HL-60 (cell line): ENCODE data around the gene MAPK11.

ENCODE experiments used
- DNase-seq, 2 experiments: peaks; one replicate each; pipeline ENCODE4 v3.0.0-alpha.2; 2010 to 2020; ENCODE audit warnings: low read depth in 1 of 2, low spot score in 1 of 2
- H3K27ac ChIP-seq: fragments of 250-450 bp; sonication (Bioruptor Pico); replicated peaks from 2 replicates; pipeline ENCODE4 v1.5.1; 2020; ENCODE audit warnings: mild to moderate bottlenecking, moderate library complexity
- H3K27me3 ChIP-seq: fragments of 250-450 bp; sonication (Bioruptor Pico); 2 replicates; pipeline ENCODE4 v1.5.1; 2021; ENCODE audit warnings: mild to moderate bottlenecking, moderate library complexity; ENCODE audit not compliant: insufficient read depth, poor library complexity, severe bottlenecking
- H3K4me3 ChIP-seq: replicated peaks from 2 replicates; pipeline ENCODE4 v1.5.1; 2011; ENCODE audit warnings: mild to moderate bottlenecking, control low read depth, low read length; ENCODE audit not compliant: insufficient read depth
- CTCF ChIP-seq: IDR thresholded peaks from one replicate; pipeline ENCODE4 v1.5.1; 2011; ENCODE audit warnings: low read length, control low read depth, inconsistent platforms; ENCODE audit not compliant: insufficient read depth
- GABPA ChIP-seq: IDR thresholded peaks from 2 replicates; pipeline ENCODE4 v1.6.1; 2012; ENCODE audit warnings: low read depth
- POLR2AphosphoS5 ChIP-seq: IDR thresholded peaks from 2 replicates; pipeline ENCODE4 v1.6.1; 2012; ENCODE audit warnings: low read depth
- REST ChIP-seq: IDR thresholded peaks from 2 replicates; pipeline ENCODE4 v1.6.1; 2012; ENCODE audit warnings: low read depth; ENCODE audit not compliant: insufficient replicate concordance
- SPI1 ChIP-seq: IDR thresholded peaks from 2 replicates; pipeline ENCODE4 v1.6.1; 2012; ENCODE audit warnings: low read depth, mild to moderate bottlenecking, borderline replicate concordance

Gene MAPK11

GRCh38 chr22:50293441-50294318, 23.5 kb upstream of the MAPK11 start:
- H3K27me3 ChIP-seq: no peaks in the 10 kb centered on the region
- H3K4me3 ChIP-seq: no peak overlapping the region
- no peak overlapping the region for H3K27ac ChIP-seq
- TF ChIP-seq POLR2AphosphoS5 (no peak), SPI1 (peak; percentile 39; the same call in 1 of the 2 replicates)
- DNase-seq: no peak

GRCh38 chr22:50292643-50293440, 22.7 kb upstream of the MAPK11 start:
- Histone ChIP-seq H3K27ac (no peak overlapping the region), H3K27me3 (no peaks in the 10 kb centered on the region), H3K4me3 (no peak overlapping the region)
- peak in 1 of 2 experiments; percentile 52 for DNase-seq
- TF ChIP-seq REST (no peak), GABPA (no peak), SPI1 (no peak), POLR2AphosphoS5 (no peak), CTCF (no peak)

- no peak for DNase-seq
- Histone ChIP-seq H3K27ac (no peak overlapping the region), H3K27me3 (no peaks in the 10 kb centered on the region), H3K4me3 (no peak overlapping the region)
- TF ChIP-seq SPI1: no peak
- TF ChIP-seq GABPA: no peak
- no peak for TF ChIP-seq REST
- TF ChIP-seq POLR2AphosphoS5: no peak
These were observed 19.9 kb upstream of the MAPK11 start for GRCh38 chr22:50289942-50290630.

- H3K27me3 ChIP-seq: no peaks in the 10 kb centered on the region
- no peak for DNase-seq
- no peak overlapping the region for H3K4me3 ChIP-seq
- no peak overlapping the region for H3K27ac ChIP-seq
- no peak for TF ChIP-seq GABPA
- TF ChIP-seq SPI1: no peak
- TF ChIP-seq POLR2AphosphoS5: no peak
- no peak for TF ChIP-seq REST
- TF ChIP-seq CTCF: no peak
These were observed 19.2 kb upstream of the MAPK11 start for GRCh38 chr22:50289151-50289941.
